GM21576 (cell line): ENCODE measurements around the gene RAPGEF6.
"Not testable (repeated sequence)": the region's sequence is repeated elsewhere in the genome, so short reads cannot be mapped to it uniquely, and the experiment has no call there.

ENCODE experiments used
- ATAC-seq: cut with Tn5 transposase; IDR thresholded peaks from one replicate; pipeline ENCODE4 v1.9.1; 2021; ENCODE audit warnings: mild to moderate bottlenecking, moderate library complexity; ENCODE audit not compliant: unreplicated experiment

Gene RAPGEF6

DNA sequence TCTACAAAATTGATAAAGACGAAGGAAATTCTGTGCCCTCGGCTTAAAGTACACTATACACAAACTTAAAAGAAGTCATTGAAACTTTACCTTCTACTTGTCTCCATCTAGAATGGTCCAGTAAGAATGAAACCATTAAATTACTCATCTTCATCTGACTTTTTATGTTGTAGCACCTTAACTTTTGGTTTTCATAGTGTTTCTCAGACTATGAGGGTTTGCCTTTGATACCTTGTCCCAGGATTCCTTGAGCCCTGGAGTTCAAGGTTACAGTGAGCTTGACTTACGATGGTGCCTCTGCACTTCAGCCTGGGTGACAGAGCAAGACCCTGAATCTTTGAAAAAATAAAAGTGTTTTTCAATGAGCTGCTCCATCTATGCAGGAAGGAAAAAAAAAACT lies 239.0 kb downstream of the RAPGEF6 start:
- peak; percentile 84 for ATAC-seq

DNA sequence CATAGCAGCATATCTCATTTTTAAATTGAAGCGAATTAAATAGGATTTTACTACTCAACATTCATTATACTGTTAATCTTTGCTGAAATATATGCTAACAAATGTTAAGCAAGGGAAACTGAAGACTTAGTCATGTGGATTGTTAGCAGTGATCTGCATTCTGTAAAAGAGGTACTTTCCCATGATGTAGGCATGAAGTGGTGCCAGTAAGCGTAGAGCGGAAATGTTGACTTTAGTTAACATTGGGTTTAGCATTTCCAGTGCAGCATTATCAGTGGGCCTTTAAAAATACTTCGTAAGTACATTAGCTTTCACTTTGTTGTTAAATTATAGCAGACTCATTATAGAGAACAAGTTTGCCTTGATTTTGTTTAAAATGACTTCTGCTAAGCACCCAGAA lies 240.9 kb downstream of the RAPGEF6 start:
- ATAC-seq, result peak; percentile 73

DNA sequence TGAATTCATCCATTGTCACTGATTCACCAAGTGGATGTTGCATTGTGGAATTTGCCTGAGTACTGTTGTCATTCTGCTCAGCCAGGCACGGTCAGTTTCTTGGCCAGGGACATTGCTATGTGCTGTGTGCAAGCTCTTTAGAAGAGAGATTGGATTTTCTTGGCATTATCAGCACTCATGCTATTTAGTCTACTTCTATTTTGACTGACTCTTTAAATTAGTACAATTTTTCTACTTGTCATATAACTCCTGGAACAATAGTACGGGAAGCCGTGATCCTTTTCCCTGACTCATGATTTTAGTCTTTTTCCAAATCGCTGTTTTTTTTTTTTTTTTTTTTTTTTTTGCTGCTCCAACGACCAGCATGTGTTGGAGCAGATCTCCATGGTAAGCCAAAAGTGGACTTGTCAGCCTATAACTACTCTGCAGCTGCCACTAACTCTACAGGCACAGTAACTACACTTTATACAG lies 241.5 kb downstream of the RAPGEF6 start:
- no peak for ATAC-seq

DNA sequence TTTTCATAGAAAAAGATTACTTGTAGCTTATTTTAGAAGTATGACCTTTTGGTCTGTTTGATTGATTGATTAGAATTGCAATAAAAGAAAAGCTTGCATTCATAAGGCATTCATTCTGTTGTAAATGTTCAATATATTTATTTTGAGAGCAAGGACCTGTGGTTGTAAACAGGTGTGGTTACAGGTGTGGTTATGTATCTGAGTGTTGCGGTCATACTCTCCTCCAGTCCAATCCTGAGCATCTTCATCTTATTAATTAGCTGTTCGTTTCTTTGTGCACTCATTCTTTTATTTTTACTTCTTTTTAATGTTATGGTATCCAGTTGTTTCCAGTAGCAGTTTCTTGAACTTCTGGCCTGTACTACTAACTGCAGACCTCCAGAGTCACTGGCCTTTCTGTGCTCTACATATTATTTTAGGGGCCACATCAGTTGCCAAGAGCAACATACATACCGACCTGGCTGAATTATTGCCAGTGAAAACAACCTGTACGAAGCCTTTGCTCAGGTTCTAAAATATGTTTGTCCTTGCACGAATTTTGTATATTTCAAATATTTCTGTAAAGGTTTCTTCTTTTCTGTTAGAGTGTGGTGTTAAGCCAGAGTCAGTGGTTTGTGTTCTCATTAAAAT lies 242.4 kb downstream of the RAPGEF6 start:
- no peak for ATAC-seq

DNA sequence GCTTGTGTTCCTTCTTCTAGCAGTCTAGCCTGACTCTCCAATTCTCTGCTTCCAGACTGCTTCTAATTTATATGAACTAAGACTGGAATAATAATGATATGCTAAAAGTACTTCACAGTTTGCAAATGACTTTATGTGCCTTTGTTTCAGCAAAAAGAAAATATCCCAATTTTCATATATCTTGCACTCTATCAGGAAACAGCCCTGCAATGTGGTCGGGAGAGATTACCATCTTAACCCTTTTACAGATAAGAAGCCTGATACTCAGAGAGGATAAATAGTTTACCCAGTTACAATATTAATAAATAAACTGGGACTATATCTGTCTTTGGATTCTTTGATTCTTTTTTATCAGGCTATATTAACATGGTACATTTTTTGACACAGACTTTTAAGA lies 245.2 kb downstream of the RAPGEF6 start:
- no peak for ATAC-seq

DNA sequence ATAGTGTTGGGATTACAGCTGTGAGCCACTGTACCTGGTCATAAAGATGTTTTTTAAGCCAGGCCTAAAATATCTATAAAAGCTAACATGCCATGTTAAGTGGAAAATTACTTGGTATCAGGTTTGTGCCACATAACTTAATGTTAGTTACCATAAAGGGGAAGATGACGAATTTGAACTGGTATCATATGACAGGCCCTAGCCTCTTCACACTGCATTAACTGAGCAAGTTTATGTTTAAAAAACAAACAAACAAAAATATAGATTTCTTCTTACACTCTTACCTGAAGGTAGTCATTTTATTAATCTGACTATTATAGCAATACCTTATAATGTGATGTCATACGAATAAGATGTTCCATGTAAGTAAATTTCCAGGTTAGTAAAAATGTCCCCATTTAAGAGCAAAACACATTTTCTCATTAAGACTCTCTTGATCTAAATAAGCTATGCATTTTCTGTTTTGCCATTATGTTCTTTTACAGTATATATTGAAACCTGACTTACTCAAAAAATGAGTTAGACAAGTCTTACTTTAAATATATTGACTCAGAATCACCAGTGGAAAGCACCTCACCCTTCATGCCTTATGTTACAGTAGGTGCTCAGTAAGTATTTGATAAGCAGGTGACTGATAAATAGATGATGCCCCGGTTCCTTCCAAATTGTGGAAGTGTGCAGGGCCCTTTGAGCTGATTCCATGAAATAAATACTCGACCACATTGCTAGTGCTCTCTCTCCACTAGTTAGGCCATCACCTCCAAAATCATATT lies 245.7 kb downstream of the RAPGEF6 start:
- ATAC-seq, result peak; percentile 33

DNA sequence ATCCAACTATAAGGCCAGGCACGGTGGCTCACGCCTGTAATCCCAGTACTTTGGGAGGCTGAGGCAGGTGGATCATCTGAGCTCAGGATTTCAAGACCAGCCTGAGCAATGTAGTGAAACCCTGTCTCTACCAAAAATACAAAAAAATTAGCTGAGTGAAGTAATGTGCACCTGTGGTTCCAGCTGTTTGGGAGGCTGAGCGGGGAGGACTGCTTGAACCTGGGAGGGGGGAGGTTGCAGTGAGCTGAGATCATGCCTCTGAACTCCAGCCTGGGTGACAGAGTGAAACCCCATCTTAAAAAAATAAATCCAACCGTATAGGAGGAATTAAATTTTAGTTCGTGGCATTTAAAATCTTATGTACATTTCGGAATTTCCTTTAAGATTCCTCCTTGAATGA lies 247.8 kb downstream of the RAPGEF6 start:
- ATAC-seq, result no peak

DNA sequence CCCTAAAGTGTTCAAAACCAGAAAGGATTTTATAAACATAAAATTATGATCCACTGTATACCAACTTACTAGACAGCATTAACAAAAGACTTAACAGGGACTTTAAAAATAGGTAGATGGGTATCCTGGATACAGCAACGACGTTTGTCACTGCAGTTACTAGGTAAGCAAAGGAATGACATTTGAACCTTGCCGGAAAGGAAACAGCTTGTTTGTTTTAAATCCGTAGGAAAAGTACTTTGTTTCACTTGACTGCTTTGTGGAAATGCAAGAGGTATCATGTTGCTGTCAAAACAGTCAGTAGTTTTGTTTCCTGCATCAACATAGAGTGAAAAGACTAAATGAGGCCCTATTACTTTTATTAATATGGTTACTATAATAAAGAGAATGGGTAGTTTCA lies 248.2 kb downstream of the RAPGEF6 start:
- no peak for ATAC-seq

DNA sequence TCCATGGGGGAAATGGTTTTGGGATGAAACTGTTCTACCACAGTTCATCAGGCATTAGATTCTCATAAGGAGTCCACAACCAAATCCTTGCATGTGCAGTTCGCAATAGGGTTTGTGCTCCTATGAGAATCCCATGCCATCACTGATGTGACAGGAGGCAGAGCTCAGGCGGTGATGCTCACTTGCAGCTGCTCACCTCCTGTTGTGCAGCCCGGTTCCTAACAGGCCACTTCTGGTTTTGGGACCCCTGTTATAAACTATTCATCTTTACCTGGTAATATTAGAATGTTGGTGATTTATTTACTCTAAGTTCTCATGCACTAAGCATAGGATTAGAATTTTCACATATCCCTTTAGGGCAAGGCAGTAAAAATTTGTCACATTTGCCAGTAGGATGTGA lies 248.9 kb downstream of the RAPGEF6 start:
- no peak for ATAC-seq

DNA sequence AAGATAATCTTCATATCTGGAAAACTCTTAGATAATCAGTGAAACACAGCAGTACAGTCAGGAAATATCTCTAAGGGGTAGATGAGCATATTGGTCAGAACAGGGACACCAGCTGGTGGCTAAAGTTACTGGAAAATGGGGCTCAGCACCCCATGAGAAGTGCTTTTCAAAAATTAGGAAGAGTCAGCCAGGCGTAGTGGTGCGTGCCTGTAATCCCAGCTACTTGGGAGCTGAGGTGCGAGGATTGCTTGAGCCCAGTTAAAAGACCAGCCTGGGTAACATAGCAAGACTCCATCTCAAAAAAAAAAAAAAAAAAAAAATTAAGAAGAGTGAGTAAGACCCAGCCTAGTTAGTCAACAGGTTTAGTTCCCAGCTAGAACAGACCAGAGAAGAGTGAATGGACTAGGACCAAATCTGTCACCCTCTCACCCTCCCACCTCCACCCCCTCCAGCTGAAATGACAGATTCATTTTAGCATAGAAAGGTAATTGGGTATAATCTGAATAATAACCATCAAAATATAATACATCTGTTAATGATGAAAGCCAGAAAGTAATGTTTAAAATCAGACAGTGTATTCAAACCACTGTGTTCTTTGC lies 250.3 kb downstream of the RAPGEF6 start:
- ATAC-seq, result no peak

DNA sequence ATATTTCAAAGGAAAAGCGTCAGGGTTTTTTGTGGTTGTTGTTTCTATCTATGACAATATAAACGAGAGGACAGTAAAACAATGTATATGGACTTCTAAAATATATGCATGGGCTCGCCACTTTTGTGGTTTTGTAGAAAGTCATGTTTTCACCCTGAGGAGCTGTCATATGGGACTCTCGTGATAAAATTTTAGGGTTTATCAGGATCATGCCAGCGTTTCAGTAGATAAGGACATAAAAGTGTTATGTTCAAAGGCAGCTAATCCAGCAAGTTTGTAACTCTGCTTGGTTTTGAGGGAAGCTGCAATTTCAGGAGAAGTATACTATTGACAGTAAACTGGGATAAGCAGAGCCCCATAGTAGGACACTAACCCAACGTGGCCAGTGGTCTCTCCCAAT lies 250.9 kb downstream of the RAPGEF6 start:
- ATAC-seq, result no peak

DNA sequence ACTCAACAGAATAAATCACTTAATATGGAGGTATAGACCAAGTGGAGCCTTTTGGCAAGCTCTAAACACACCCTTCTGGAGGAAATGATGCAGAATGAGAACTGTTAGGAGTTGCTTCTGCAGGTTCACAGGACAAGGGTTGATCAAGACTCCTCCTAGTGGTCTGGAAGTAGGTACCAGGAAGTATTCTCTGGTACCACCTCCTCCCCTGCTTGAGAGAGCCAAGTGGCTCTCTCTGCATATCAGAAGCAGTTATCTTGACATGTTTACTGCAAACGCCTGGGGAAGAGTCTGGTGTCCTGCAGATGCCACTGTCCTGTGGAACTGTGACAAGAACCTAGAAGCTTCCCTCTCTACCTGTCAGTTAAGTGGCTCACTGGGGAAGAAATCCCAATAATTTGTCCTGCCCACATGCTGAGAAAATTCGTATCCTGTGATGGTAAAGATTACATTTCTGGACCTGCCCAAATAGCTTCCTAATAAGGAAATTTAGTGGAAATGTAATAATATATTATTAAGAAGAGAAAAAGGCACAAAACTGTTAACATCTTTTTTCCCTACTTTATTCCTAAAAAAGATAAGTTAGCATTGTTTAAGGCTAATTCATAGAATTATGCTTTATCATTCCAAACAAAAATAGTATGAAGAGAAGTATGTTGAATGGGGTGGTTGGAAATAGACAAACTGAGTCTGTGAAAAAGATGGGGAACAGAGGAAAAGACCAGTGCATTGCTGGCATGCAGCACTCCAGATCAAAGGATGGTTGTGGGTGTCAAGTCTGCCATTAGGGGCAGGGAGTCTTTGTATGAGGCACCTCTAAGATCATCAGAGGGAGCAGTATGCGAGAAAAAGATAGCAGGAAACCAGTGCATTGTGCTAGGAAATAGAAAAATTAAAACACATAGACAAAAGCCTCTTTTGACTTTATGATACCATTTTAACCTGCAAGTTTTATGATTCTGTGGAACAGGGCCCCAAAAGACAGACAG lies 252.3 kb downstream of the RAPGEF6 start:
- ATAC-seq, result peak; percentile 62

DNA sequence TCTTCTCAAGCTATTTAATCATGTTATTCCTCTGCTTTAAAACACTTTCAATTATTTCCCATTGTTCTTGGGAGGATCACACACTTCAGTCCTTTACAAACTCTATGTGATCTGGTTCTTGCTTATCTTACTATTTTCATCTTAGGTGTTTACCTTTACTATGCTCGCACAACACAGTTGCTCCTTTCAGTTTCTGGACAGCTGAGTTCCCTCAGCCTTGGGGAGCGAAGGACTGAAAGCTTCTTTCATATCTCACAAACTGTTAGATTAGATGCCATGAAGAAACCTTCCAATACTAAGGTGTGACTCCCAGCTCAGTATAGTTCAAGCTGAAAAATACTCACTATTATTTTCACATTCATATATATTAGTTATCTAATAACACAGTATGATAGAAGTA lies 253.3 kb downstream of the RAPGEF6 start:
- peak; percentile 57 for ATAC-seq

DNA sequence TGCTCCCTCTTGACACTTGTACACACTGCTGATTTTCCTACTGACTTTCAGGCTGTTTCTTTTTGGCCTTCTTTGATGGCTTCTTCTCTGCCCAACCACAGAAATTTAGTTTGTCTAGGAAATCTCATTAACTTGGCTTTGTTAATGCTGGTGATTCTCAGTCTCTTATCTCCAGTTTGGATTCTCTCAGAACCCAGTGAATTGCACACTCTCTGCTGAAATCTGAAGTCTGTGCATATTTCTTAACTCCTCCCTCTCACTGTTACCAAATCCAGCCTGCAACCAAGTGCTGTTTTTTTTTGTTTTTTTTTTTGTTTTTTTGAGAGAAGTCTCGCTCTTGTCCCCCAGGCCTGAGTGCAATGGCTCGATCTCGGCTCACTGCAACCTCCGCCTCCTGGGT lies 254.0 kb downstream of the RAPGEF6 start:
- no peak for ATAC-seq

DNA sequence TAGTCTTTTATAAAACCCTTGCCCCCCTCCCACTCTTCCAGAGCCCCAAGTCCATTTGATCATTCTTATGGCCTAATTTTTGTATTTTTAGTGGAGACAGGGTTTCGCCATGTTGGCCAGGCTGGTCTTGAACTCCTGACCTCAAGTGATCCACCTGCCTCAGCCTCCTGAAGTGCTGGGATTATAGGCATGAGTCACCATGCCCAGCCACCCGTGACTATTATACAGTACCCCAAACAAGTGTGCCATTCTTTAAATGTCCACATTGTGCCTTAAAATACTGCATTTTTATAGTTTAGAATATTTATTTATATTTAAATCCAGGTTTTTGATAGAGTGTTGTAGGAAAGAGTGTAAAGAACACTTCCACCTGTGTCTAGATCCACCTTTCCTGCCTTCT lies 254.8 kb downstream of the RAPGEF6 start:
- ATAC-seq, result not testable (repeated sequence)

DNA sequence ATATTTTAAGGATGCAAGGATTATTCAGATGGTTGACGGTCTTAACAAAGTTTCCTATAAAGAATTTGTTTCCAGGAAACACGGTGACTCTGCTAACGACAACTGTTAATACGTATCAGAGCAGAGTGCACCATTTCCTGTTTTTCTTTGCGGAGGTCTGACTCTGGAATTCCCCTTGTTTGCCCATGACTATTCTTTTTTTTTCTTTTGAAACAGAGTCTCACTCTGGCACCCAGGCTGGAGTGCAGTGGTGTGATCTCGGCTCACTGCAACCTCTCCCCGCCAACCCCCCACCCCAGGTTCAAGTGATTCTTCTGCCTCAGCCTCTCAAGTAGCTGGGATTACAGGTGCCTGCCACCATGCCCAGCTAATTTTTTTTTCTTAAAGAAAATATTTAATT lies 255.3 kb downstream of the RAPGEF6 start:
- peak; percentile 31 for ATAC-seq

DNA sequence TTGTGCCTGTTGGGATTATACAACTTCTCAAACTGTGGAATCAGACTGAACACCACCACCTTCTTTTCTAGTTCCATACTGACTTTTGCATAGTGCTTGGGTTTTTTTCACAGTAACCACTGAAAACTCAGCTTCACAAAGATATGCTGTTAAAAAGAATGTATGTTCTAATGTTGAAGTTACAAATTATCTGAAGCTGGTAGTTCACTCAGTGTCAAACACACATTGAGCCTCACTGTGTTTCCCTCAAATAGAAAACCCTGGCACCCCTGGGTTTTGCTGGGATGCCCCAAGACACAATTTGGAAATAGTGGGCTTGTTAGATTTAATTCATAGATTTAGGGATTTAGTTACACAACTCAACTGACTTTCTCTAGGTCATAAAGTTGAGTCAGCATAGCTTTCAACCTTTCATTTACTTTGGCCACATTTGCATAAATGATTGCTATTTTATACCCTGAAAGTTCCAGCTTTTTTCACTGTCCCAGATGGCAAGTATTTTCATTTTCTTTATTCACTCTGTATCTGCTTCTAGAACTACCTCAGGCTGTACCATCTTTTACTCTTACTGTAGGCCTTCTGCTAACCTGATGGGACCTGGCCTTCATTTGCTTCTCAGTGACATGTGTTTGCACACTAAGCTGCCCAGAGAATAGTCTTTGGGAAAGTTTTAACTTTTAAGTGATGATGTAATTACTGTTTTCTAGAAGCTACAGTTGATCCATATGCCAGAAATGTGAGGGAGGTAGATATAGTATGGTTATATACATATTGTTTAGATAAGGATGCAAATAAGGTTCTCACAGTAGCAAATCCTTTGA lies 256.1 kb downstream of the RAPGEF6 start:
- no peak for ATAC-seq

DNA sequence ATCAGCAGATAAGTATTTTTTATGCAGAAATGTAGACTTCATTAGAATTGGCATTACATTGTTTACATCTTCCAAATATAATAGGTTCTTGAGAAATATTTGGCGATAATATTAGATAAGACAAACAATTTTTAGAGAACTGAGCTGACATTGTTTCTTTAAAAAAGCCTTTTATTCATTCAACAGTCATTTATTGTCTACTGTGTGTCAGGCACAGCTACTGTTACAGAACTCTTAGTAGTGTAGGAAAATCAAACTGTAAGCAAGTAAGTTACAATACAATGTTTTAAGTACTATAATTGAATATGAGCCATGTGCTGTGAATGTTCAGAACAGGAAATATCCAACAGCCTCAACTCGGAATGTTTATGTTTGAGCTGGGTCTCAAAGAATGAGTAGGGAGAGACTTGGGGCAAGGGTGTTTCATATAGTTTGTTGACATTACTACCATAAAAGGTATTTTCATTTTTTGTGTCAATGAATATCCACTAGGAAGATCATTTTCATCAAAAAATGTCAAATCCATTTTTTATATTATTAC lies 257.2 kb downstream of the RAPGEF6 start:
- no peak for ATAC-seq

DNA sequence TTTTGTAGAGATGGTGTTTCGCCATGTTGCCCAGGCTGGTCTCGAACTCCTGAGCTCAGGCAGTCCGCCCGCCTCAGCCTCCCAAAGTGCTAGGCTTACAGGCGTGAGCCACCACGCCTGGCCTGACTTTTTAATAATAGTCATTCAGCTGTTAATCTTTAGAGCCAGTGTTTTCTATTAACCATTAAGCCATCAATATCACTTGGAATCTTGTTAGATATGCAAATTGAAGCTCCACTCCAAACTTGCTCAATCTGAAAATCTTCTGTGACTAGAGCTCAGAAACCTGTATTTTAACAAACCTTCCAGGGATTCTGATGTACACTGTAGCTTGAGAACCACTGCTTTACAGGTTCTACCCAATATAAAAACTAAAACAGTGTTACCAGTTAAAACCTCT lies 257.7 kb downstream of the RAPGEF6 start:
- ATAC-seq, result no peak

DNA sequence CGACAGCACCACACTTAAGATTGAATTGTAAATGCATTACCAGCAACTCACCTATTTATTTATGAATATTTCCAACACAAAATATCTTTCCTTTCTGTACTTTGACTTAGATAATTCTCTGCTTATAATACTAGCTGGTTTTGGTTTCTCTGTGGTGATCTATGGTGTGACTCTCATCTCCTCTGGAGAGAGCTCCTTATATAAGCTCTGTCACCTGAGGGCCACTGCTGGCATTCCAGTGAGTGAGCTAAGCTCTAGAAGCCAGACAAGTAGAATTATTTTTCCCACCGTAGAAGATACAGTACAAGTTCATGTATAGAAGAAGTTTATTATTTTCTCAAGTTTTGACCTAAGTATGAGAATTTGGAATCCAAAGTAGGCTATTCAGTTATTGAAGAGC lies 259.7 kb downstream of the RAPGEF6 start:
- ATAC-seq, result peak; percentile 29
